HTR-8/SVneo (cell line): ENCODE measurements around the gene CGB2.
"Not testable (repeated sequence)": the region's sequence is repeated elsewhere in the genome, so short reads cannot be mapped to it uniquely, and the experiment has no call there.

ENCODE experiments used
- DNase-seq: peaks from one replicate; pipeline ENCODE4 v3.0.0; 2011; ENCODE audit warnings: low spot score, mixed read lengths; ENCODE audit not compliant: insufficient read length
- FAIRE-seq: peaks from 2 replicates; lab custom pipeline; 2011; peaks lifted over from hg19 to GRCh38; lab: Jason Lieb, UNC

The CGB2 gene

GRCh38 chr19:49061445-49061844 is 29.8 kb downstream of the CGB2 start:
- FAIRE-seq (no peak), DNase-seq (no peak)

- no peak for FAIRE-seq
- no peak for DNase-seq
Observed at GRCh38 chr19:49064029-49064629, 32.4 kb downstream of the CGB2 start.

GRCh38 chr19:49064768-49065611 is 33.3 kb downstream of the CGB2 start, which contains the start of gene NTF4:
Gene NTF4 (minus strand): TSS chr19:49064818. CDS start chr19:49061997, 2,821 bp downstream.
- DNase-seq (peak; percentile 70), FAIRE-seq (peak; percentile 38)

GRCh38 chr19:49065905-49066512 is 34.3 kb downstream of the CGB2 start:
- DNase-seq (no peak), FAIRE-seq (no peak)

GRCh38 chr19:49067554-49067953 is 35.9 kb downstream of the CGB2 start:
- FAIRE-seq (no peak), DNase-seq (no peak)

GRCh38 chr19:49069026-49069425 is 37.3 kb downstream of the CGB2 start:
- peak; percentile 58 for FAIRE-seq
- no peak for DNase-seq

- DNase-seq (no peak), FAIRE-seq (no peak)
Observed at GRCh38 chr19:49070416-49070815, 38.7 kb downstream of the CGB2 start.

GRCh38 chr19:49071860-49072547 is 40.3 kb downstream of the CGB2 start:
- FAIRE-seq, result no peak
- DNase-seq, result no peak

GRCh38 chr19:49073514-49074378 is 42.1 kb downstream of the CGB2 start:
- no peak for FAIRE-seq

GRCh38 chr19:49074869-49075268 is 43.2 kb downstream of the CGB2 start:
- not testable (repeated sequence) for DNase-seq

More at GRCh38 chr19:49073514-49074378, 42.1 kb downstream of the CGB2 start:
- DNase-seq, result no peak

GRCh38 chr19:49080392-49080791 is 48.7 kb downstream of the CGB2 start:
- FAIRE-seq, result no peak

More at GRCh38 chr19:49074869-49075268, 43.2 kb downstream of the CGB2 start:
- FAIRE-seq, result not testable (repeated sequence)

GRCh38 chr19:49081273-49081672 is 49.6 kb downstream of the CGB2 start:
- DNase-seq, result no peak
- FAIRE-seq, result no peak

More at GRCh38 chr19:49080392-49080791, 48.7 kb downstream of the CGB2 start:
- no peak for DNase-seq
